HepG2 (cell line): ENCODE results near the gene NAPB. TPM values are rescaled to one million over a fixed set of nuclear protein-coding genes. Genes with fewer than 3 reads are reported as not detected.

ENCODE experiments used
- ATAC-seq: fragments of 200-7000 bp; cut with Tn5 transposase; 3 replicates; pipeline ENCODE4 v1.9.1; 2020; ENCODE audit warnings: mild to moderate bottlenecking, moderate library complexity
- BruUV-seq: library from RNA; stranded (reverse); fragments of 400-500 nt; replicated peaks from 2 replicates; lab custom pipeline; 2021; lab: Mats Ljungman, UMichigan
- CTCF ChIA-PET: fragments of 300-600 bp; formaldehyde crosslinking; extraction: SDS; loops from one replicate; lab custom pipeline; 2021; ENCODE audit warnings: low total read pairs, inconsistent platforms, low intra/inter-chr PET ratio; lab: Yijun Ruan, JAX
- POLR2A ChIA-PET: fragments of 350-600 bp; sonication (Branson Sonifier 250); formaldehyde crosslinking; loops from one replicate; lab custom pipeline; 2020; ENCODE audit warnings: antibody characterized with exemption, inconsistent platforms; lab: Yijun Ruan, JAX
- DNase-seq: peaks from one replicate; pipeline ENCODE4 v3.0.0-alpha.2; 2015; ENCODE audit warnings: low spot score
- FAIRE-seq: peaks from 3 replicates; lab custom pipeline; 2011; peaks lifted over from hg19 to GRCh38; lab: Jason Lieb, UNC
- H2AFZ ChIP-seq: one replicate; pipeline ENCODE4 v1.6.1; 2011; ENCODE audit warnings: low read length, inconsistent platforms
- H3K27ac ChIP-seq: fragments of 300-600 bp; 3 replicates; pipeline ENCODE4 v1.8.0; 2011; ENCODE audit warnings: mixed run types, mild to moderate bottlenecking, mixed read lengths, low read length, inconsistent platforms; ENCODE audit not compliant: insufficient read depth; ENCODE audit errors: extremely low read length
- H3K27me3 ChIP-seq, 2 experiments: fragments of 200-600 bp in 1 of 2; 2 replicates in 1 of 2; 3 replicates in 1 of 2; pipeline versions ENCODE4 v1.6.0 to v1.8.0; 2011; ENCODE audit warnings: low read length in 2 of 2, mild to moderate bottlenecking in 2 of 2, moderate library complexity in 2 of 2, inconsistent platforms in 1 of 2; ENCODE audit not compliant: insufficient read depth in 2 of 2, control insufficient read depth in 1 of 2
- H3K36me3 ChIP-seq, 2 experiments: fragments of 200-600 bp in 1 of 2; replicated peaks in 1 of 2; 2 replicates in 1 of 2; 3 replicates in 1 of 2; pipeline versions ENCODE4 v1.5.1 to v1.8.0; 2011; ENCODE audit warnings: low read length in 2 of 2, inconsistent platforms in 1 of 2; ENCODE audit not compliant: insufficient read depth in 2 of 2, control insufficient read depth in 1 of 2
- H3K4me1 ChIP-seq: 2 replicates; pipeline ENCODE4 v1.5.1; 2012; ENCODE audit warnings: low read length, inconsistent platforms; ENCODE audit not compliant: insufficient read depth
- H3K4me2 ChIP-seq: 2 replicates; pipeline ENCODE4 v1.6.0; 2011; ENCODE audit warnings: low read depth, low read length, inconsistent platforms
- H3K4me3 ChIP-seq, 3 experiments: fragments of 200-600 bp in 1 of 3; sonication (generic), shearing (Covaris generic) in 1 of 3; replicated peaks in 1 of 3; 2 replicates each; pipeline ENCODE4 v1.5.1; 2011 to 2016; ENCODE audit warnings: low read length in 3 of 3, inconsistent platforms in 2 of 3, low read depth in 2 of 3, mild to moderate bottlenecking in 2 of 3, control low read depth in 1 of 3, mixed read lengths in 1 of 3; ENCODE audit not compliant: insufficient read depth in 1 of 3
- H3K79me2 ChIP-seq: one replicate; pipeline ENCODE4 v1.6.1; 2011; ENCODE audit warnings: low read length, inconsistent platforms; ENCODE audit not compliant: insufficient read depth
- H3K9ac ChIP-seq: 2 replicates; pipeline ENCODE4 v1.6.0; 2011; ENCODE audit warnings: mild to moderate bottlenecking, low read depth, low read length, inconsistent platforms; ENCODE audit not compliant: insufficient read depth
- H3K9me3 ChIP-seq: 2 replicates; pipeline ENCODE4 v1.5.1; 2012; ENCODE audit warnings: mild to moderate bottlenecking, low read length
- H4K20me1 ChIP-seq: 2 replicates; pipeline ENCODE4 v1.6.0; 2011; ENCODE audit warnings: inconsistent platforms, mild to moderate bottlenecking, low read length, moderate library complexity; ENCODE audit not compliant: insufficient read depth
- EED ChIP-seq: sonication (generic); formaldehyde crosslinking; IDR thresholded peaks from 2 replicates; pipeline ENCODE4 v1.5.0; 2020; ENCODE audit warnings: mild to moderate bottlenecking, missing genetic modification reagents
- FOXA1 ChIP-seq, 2 experiments: fragments of 450-650 bp in 1 of 2; sonication (generic) in 1 of 2; formaldehyde crosslinking in 1 of 2; IDR thresholded peaks; 2 replicates each; pipeline versions ENCODE4 v1.4.0 to v1.6.1; 2016 to 2020; ENCODE audit warnings: missing genetic modification reagents in 1 of 2
- KDM5A ChIP-seq: fragments of 200-600 bp; sonication (generic); IDR thresholded peaks from 2 replicates; pipeline ENCODE4 v1.7.0; 2018; ENCODE audit warnings: antibody characterized with exemption, mild to moderate bottlenecking, low read length, borderline replicate concordance
- MBD4 ChIP-seq: IDR thresholded peaks from 2 replicates; pipeline ENCODE4 v1.6.1; 2012; ENCODE audit warnings: low read length, inconsistent platforms, borderline replicate concordance
- NR0B2 ChIP-seq: sonication (generic); formaldehyde crosslinking; IDR thresholded peaks from 2 replicates; pipeline ENCODE4 v1.4.0; 2020; ENCODE audit warnings: mild to moderate bottlenecking, missing genetic modification reagents
- ZBTB20 ChIP-seq: sonication (generic); formaldehyde crosslinking; IDR thresholded peaks from 2 replicates; pipeline ENCODE4 v1.8.1; 2023; ENCODE audit warnings: missing genetic modification reagents, low read depth, mild to moderate bottlenecking, borderline replicate concordance
- ZMYM3 ChIP-seq: sonication (generic); formaldehyde crosslinking; IDR thresholded peaks from 2 replicates; pipeline ENCODE4 v1.5.1; 2020; ENCODE audit warnings: mild to moderate bottlenecking, missing genetic modification reagents
- WGBS: methylation state at CpG from one replicate; pipeline ENCODE4 v1.1.6; 2017; ENCODE audit warnings: low lambda C conversion rate; 5-methylcytosine and 5-hydroxymethylcytosine counted together
- in situ Hi-C: cut with HindIII; loops from 2 replicates; pipeline ENCODE4 v1.10.0; 2017; ENCODE audit warnings: low pct_unique_long_range_greater_than_20kb; ENCODE audit not compliant: extremely low pct_ligation_motif_present
- intact Hi-C: fragments of 100-400 bp; cut with micrococcal nuclease; formaldehyde crosslinking; loops from one replicate; pipeline ENCODE4 v1.10.0; 2022; ENCODE audit not compliant: unreplicated experiment
- polyA plus RNA-seq, 8 experiments: library from polyadenylated mRNA; depleted of rRNA in 3 of 8; stranded (reverse) in 7 of 8; unstranded in 1 of 8; fragments of >200 nt; fragmentation: Illumina TruSeq in 4 of 8; extraction: Trizol in 4 of 8; gene quantifications; 2 replicates each; pipeline versions ENCODE4 v1.2.1 to v1.2.3, GENCODE V29; 2011 to 2016; ENCODE audit warnings: low read depth in 4 of 8, missing spikeins in 1 of 8, mixed read lengths in 1 of 8; ENCODE audit not compliant: insufficient read depth in 1 of 8
- total RNA-seq, 5 experiments: library from RNA; depleted of rRNA; stranded (reverse); fragments of >200 nt; fragmentation: Illumina TruSeq; extraction: Trizol; gene quantifications; 2 replicates each; pipeline ENCODE4 v1.2.3, GENCODE V29; 2016; ENCODE audit warnings: low read depth in 1 of 5
- TF ChIP-seq, protein P1 (sequence below): sonication (generic); formaldehyde crosslinking; IDR thresholded peaks from 2 replicates; pipeline ENCODE4 v1.5.0; 2020; ENCODE audit warnings: missing genetic modification reagents
- TF ChIP-seq, protein P2 (sequence below): sonication (generic); formaldehyde crosslinking; IDR thresholded peaks from 2 replicates; pipeline ENCODE4 v1.5.1; 2020; ENCODE audit warnings: mild to moderate bottlenecking, missing genetic modification reagents
- TF ChIP-seq, protein P3 (sequence below): IDR thresholded peaks from 2 replicates; pipeline ENCODE4 v1.6.1; 2016; ENCODE audit warnings: control low read depth
- TF ChIP-seq, protein P4 (sequence below): sonication (generic); formaldehyde crosslinking; IDR thresholded peaks from 2 replicates; pipeline ENCODE4 v1.5.0; 2020; ENCODE audit warnings: mild to moderate bottlenecking, missing genetic modification reagents
- TF ChIP-seq, protein P5 (sequence below), 2 experiments: sonication (generic) in 1 of 2; formaldehyde crosslinking in 1 of 2; IDR thresholded peaks; 2 replicates each; pipeline versions ENCODE4 v1.5.1 to v1.6.1; 2011 to 2020; ENCODE audit warnings: borderline replicate concordance in 1 of 2, low read depth in 1 of 2, low read length in 1 of 2, mild to moderate bottlenecking in 1 of 2, missing genetic modification reagents in 1 of 2, moderate library complexity in 1 of 2

Gene NAPB
- total and polyA plus RNA-seq, 2 of the 13 experiments (the other 11 are each of a cell fraction or from before 2014, with no cell fraction given): 15.2 to 16.1 TPM

DNA sequence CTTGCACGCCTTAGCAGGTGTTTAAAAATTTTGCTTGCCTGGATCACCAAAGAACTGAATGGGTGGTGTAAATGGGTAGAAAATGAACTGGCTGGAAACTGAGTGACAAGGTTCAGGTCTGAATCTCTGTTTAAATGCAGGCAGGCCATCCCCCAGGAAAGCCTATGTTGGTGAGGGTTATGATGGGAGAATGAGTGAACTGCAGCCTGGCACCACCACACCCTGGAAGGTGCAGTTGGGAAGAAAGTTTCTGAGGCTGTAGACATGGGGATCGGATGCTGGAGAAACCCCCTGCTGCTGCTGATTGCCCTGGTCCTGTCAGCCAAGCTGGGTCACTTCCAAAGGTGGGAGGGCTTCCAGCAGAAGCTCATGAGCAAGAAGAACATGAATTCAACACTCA, 18.7 kb upstream of the NAPB start:
- H3K4me2 ChIP-seq: no peak overlapping the region
- FAIRE-seq (no peak), ATAC-seq (no peak), DNase-seq (no peak)
- H4K20me1 ChIP-seq: no peaks in the 10 kb centered on the region
- no peaks in the 10 kb centered on the region for H3K36me3 ChIP-seq
- POLR2A ChIA-PET: no interaction called here
- BruUV-seq: no TSS peak
- H3K4me3 ChIP-seq: no peak overlapping the region
- intact Hi-C loops: loop anchor here (5.0 kb wide), 1 partner anchor 282 kb away; no protein-coding TSS in a partner anchor
- peaks cover 0 to 11% of the 10 kb centered on the region in 2 experiments; a peak in 2 of 5 replicates for H3K27me3 ChIP-seq
- H3K79me2 ChIP-seq: no peaks in the 10 kb centered on the region
- H3K27ac ChIP-seq: no peak overlapping the region
- 53% methylated on average over 2 of the region's 2 CpGs for WGBS
- no peaks in the 10 kb centered on the region for H3K9me3 ChIP-seq
- H2AFZ ChIP-seq: no peak overlapping the region
- peaks cover 25% of the 10 kb centered on the region for H3K4me1 ChIP-seq
- H3K9ac ChIP-seq: no peak overlapping the region
- in situ Hi-C loops: loop anchor here (5.0 kb wide), 1 partner anchor 167 kb away; the partner anchor contains the start of gene CST9
- CTCF ChIA-PET: interaction anchor here (4.1 kb wide), 1 partner anchor 166 kb away, joined by 71 read pairs; the partner anchor contains the start of gene CST9
- TF ChIP-seq FOXA1 (IDR thresholded peaks at IDR 0.05): no peak
- no peak for TF ChIP-seq FOXA1 (CRISPR knock-in tag; IDR thresholded peaks at IDR 0.05)
- TF ChIP-seq, protein P1, sequence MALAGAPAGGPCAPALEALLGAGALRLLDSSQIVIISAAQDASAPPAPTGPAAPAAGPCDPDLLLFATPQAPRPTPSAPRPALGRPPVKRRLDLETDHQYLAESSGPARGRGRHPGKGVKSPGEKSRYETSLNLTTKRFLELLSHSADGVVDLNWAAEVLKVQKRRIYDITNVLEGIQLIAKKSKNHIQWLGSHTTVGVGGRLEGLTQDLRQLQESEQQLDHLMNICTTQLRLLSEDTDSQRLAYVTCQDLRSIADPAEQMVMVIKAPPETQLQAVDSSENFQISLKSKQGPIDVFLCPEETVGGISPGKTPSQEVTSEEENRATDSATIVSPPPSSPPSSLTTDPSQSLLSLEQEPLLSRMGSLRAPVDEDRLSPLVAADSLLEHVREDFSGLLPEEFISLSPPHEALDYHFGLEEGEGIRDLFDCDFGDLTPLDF (CRISPR knock-in tag): no peak
- TF ChIP-seq, protein P2, sequence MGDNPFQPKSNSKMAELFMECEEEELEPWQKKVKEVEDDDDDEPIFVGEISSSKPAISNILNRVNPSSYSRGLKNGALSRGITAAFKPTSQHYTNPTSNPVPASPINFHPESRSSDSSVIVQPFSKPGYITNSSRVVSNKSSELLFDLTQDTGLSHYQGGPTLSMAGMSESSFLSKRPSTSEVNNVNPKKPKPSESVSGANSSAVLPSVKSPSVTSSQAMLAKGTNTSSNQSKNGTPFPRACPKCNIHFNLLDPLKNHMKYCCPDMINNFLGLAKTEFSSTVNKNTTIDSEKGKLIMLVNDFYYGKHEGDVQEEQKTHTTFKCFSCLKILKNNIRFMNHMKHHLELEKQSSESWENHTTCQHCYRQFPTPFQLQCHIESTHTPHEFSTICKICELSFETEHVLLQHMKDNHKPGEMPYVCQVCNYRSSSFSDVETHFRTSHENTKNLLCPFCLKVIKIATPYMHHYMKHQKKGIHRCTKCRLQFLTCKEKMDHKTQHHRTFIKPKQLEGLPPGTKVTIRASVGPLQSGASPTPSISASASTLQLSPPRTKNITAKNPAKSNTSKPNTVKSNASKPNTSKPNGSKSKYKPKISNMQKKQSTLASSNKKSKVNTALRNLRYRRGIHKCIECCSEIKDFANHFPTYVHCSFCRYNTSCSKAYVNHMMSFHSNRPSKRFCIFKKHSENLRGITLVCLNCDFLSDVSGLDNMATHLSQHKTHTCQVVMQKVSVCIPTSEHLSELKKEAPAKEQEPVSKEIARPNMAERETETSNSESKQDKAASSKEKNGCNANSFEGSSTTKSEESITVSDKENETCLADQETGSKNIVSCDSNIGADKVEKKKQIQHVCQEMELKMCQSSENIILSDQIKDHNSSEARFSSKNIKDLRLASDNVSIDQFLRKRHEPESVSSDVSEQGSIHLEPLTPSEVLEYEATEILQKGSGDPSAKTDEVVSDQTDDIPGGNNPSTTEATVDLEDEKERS: no peak
- no peak for TF ChIP-seq MBD4
- TF ChIP-seq, protein P3, sequence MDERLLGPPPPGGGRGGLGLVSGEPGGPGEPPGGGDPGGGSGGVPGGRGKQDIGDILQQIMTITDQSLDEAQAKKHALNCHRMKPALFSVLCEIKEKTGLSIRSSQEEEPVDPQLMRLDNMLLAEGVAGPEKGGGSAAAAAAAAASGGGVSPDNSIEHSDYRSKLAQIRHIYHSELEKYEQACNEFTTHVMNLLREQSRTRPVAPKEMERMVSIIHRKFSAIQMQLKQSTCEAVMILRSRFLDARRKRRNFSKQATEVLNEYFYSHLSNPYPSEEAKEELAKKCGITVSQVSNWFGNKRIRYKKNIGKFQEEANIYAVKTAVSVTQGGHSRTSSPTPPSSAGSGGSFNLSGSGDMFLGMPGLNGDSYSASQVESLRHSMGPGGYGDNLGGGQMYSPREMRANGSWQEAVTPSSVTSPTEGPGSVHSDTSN (CRISPR knock-in tag): no peak
- no peak for TF ChIP-seq ZBTB20 (CRISPR knock-in tag)
- TF ChIP-seq NR0B2 (CRISPR knock-in tag): no peak
- TF ChIP-seq EED (CRISPR knock-in tag): no peak
- TF ChIP-seq KDM5A: no peak
- no peak for TF ChIP-seq ZMYM3
- TF ChIP-seq, protein P4, sequence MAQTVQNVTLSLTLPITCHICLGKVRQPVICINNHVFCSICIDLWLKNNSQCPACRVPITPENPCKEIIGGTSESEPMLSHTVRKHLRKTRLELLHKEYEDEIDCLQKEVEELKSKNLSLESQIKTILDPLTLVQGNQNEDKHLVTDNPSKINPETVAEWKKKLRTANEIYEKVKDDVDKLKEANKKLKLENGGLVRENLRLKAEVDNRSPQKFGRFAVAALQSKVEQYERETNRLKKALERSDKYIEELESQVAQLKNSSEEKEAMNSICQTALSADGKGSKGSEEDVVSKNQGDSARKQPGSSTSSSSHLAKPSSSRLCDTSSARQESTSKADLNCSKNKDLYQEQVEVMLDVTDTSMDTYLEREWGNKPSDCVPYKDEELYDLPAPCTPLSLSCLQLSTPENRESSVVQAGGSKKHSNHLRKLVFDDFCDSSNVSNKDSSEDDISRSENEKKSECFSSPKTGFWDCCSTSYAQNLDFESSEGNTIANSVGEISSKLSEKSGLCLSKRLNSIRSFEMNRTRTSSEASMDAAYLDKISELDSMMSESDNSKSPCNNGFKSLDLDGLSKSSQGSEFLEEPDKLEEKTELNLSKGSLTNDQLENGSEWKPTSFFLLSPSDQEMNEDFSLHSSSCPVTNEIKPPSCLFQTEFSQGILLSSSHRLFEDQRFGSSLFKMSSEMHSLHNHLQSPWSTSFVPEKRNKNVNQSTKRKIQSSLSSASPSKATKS (CRISPR knock-in tag): no peak
- TF ChIP-seq, protein P5, sequence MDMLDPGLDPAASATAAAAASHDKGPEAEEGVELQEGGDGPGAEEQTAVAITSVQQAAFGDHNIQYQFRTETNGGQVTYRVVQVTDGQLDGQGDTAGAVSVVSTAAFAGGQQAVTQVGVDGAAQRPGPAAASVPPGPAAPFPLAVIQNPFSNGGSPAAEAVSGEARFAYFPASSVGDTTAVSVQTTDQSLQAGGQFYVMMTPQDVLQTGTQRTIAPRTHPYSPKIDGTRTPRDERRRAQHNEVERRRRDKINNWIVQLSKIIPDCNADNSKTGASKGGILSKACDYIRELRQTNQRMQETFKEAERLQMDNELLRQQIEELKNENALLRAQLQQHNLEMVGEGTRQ (IDR thresholded peaks at IDR 0.05; ENCODE audit: low read depth, low read length): no peak
- TF ChIP-seq, protein P5 (CRISPR knock-in tag; IDR thresholded peaks at IDR 0.05; ENCODE audit: borderline replicate concordance): no peak
